MM.1S (cell line): ENCODE data around the gene RPRD1A.

Source experiments
- DNase-seq: peaks from one replicate; pipeline ENCODE4 v3.0.0-alpha.2; 2015
- H2AFZ ChIP-seq: fragments of 300-600 bp; sonication (generic); 2 replicates; pipeline ENCODE4 v1.6.0; 2016; ENCODE audit warnings: antibody characterized with exemption, low read length
- H3F3A ChIP-seq: fragments of 300-600 bp; sonication (generic); 2 replicates; pipeline ENCODE4 v1.6.1; 2016; ENCODE audit warnings: mild to moderate bottlenecking, antibody characterized with exemption, low read length, moderate library complexity, mixed read lengths; ENCODE audit not compliant: insufficient read depth
- H3K27ac ChIP-seq: fragments of 300-600 bp; sonication (generic); 2 replicates; pipeline ENCODE4 v1.5.1; 2016; ENCODE audit warnings: mild to moderate bottlenecking, low read length
- H3K27me3 ChIP-seq: fragments of 300-600 bp; sonication (generic); replicated peaks from 2 replicates; pipeline ENCODE4 v1.6.0; 2016; ENCODE audit warnings: low read length; ENCODE audit not compliant: insufficient read depth
- H3K36me3 ChIP-seq: fragments of 300-600 bp; sonication (generic); replicated peaks from 2 replicates; pipeline ENCODE4 v1.6.1; 2016; ENCODE audit warnings: mild to moderate bottlenecking, low read length, mixed read lengths; ENCODE audit not compliant: insufficient read depth
- H3K4me1 ChIP-seq: fragments of 300-600 bp; sonication (generic); 2 replicates; pipeline ENCODE4 v1.6.1; 2016; ENCODE audit warnings: low read length, mixed read lengths
- H3K4me2 ChIP-seq: fragments of 300-600 bp; sonication (generic); 2 replicates; pipeline ENCODE4 v1.6.0; 2016; ENCODE audit warnings: low read depth, low read length
- H3K4me3 ChIP-seq: fragments of 300-600 bp; sonication (generic); 2 replicates; pipeline ENCODE4 v1.5.1; 2016; ENCODE audit warnings: low read length, mixed read lengths
- H3K79me2 ChIP-seq: fragments of 300-600 bp; sonication (generic); 2 replicates; pipeline ENCODE4 v1.6.1; 2016; ENCODE audit warnings: mixed run types, low read length, mixed read lengths
- H3K9ac ChIP-seq: fragments of 300-600 bp; sonication (generic); 2 replicates; pipeline ENCODE4 v1.6.1; 2016; ENCODE audit warnings: low read length, mixed read lengths
- H3K9me2 ChIP-seq: fragments of 300-600 bp; sonication (generic); replicated peaks from 2 replicates; pipeline ENCODE4 v1.6.1; 2016; ENCODE audit warnings: mild to moderate bottlenecking, low read length, mixed read lengths; ENCODE audit not compliant: insufficient read depth
- H3K9me3 ChIP-seq: fragments of 300-600 bp; sonication (generic); replicated peaks from 2 replicates; pipeline ENCODE4 v1.6.1; 2016; ENCODE audit warnings: mild to moderate bottlenecking, low read length, mixed read lengths; ENCODE audit not compliant: insufficient read depth
- H4K20me1 ChIP-seq: fragments of 300-600 bp; sonication (generic); 2 replicates; pipeline ENCODE4 v1.6.1; 2016; ENCODE audit warnings: mild to moderate bottlenecking, low read length, moderate library complexity, mixed read lengths; ENCODE audit not compliant: insufficient read depth
- CTCF ChIP-seq: fragments of 300-600 bp; sonication (generic); IDR thresholded peaks from 2 replicates; pipeline ENCODE4 v1.5.1; 2016; ENCODE audit warnings: antibody characterized with exemption, low read length, mixed read lengths
- EZH2 ChIP-seq: fragments of 300-600 bp; sonication (generic); optimal IDR thresholded peaks from 2 replicates; pipeline ENCODE3; 2017; ENCODE audit warnings: low read depth, mild to moderate bottlenecking, antibody characterized with exemption, low read length, mixed read lengths
- EZH2phosphoT487 ChIP-seq: fragments of 300-600 bp; sonication (generic); IDR thresholded peaks from 2 replicates; pipeline ENCODE4 v1.6.1; 2018; ENCODE audit warnings: antibody characterized with exemption, low read length

The RPRD1A gene

GRCh38 chr18:36047521-36047920 lies 19.8 kb downstream of the RPRD1A start:
- no peak for DNase-seq
- Histone ChIP-seq H3K4me2 (no peak overlapping the region), H3K79me2 (peaks cover 100% of the 10 kb centered on the region), H3K9ac (no peak overlapping the region), H3K9me2 (no peaks in the 10 kb centered on the region), H3K27me3 (no peaks in the 10 kb centered on the region), H4K20me1 (peaks cover 4% of the 10 kb centered on the region; the same call in 1 of the 2 replicates), H3K36me3 (no peaks in the 10 kb centered on the region), H3K27ac (no peak overlapping the region), H3F3A (no peaks in the 10 kb centered on the region), H2AFZ (no peak overlapping the region), H3K4me3 (no peak overlapping the region), H3K4me1 (no peaks in the 10 kb centered on the region), H3K9me3 (no peaks in the 10 kb centered on the region)
- no peak for TF ChIP-seq EZH2
- TF ChIP-seq CTCF: no peak
- TF ChIP-seq EZH2phosphoT487: no peak

- H3K4me2 ChIP-seq: no peak overlapping the region
- H3K79me2 ChIP-seq: peaks cover 100% of the 10 kb centered on the region
- H3K4me3 ChIP-seq: no peak overlapping the region
- no peaks in the 10 kb centered on the region for H3K9me2 ChIP-seq
- H3K27ac ChIP-seq: no peak overlapping the region
- no peaks in the 10 kb centered on the region for H3F3A ChIP-seq
- no peaks in the 10 kb centered on the region for H3K9me3 ChIP-seq
- DNase-seq: no peak
- no peak overlapping the region for H2AFZ ChIP-seq
- TF ChIP-seq EZH2 (no peak), EZH2phosphoT487 (no peak), CTCF (no peak)
- H4K20me1 ChIP-seq: peaks cover 4% of the 10 kb centered on the region; the same call in 1 of the 2 replicates
- H3K27me3 ChIP-seq: no peaks in the 10 kb centered on the region
- no peaks in the 10 kb centered on the region for H3K4me1 ChIP-seq
- H3K9ac ChIP-seq: no peak overlapping the region
- no peaks in the 10 kb centered on the region for H3K36me3 ChIP-seq
These were observed 20.5 kb downstream of the RPRD1A start for GRCh38 chr18:36046898-36047297.

- H4K20me1 ChIP-seq: peaks cover 12% of the 10 kb centered on the region; the same call in 1 of the 2 replicates
- TF ChIP-seq EZH2phosphoT487 (no peak), CTCF (no peak), EZH2 (no peak)
These were observed 21.9 kb downstream of the RPRD1A start for GRCh38 chr18:36045241-36045991.

More at GRCh38 chr18:36045241-36045991, 21.9 kb downstream of the RPRD1A start:
- no peaks in the 10 kb centered on the region for H3K9me3 ChIP-seq
- no peaks in the 10 kb centered on the region for H3K9me2 ChIP-seq
- no peaks in the 10 kb centered on the region for H3K27me3 ChIP-seq
- no peaks in the 10 kb centered on the region for H3F3A ChIP-seq
- H3K79me2 ChIP-seq: peaks cover 100% of the 10 kb centered on the region
- H3K36me3 ChIP-seq: no peaks in the 10 kb centered on the region
- no peak overlapping the region for H3K4me3 ChIP-seq
- no peak overlapping the region for H2AFZ ChIP-seq
- no peak overlapping the region for H3K27ac ChIP-seq
- H3K9ac ChIP-seq: no peak overlapping the region
- H3K4me2 ChIP-seq: no peak overlapping the region
- DNase-seq: no peak
- no peaks in the 10 kb centered on the region for H3K4me1 ChIP-seq
